ENCODE measurements around the gene NDUFAF3. TPM values are rescaled to one million over a fixed set of nuclear protein-coding genes. Genes with fewer than 3 reads are reported as not detected.

The NDUFAF3 gene
- total and polyA plus RNA-seq, 2 of the 4 experiments (the other 2 are of a cell fraction): 26.5 to 112 TPM

GRCh38 chr3:48996640-48997039 lies 25.3 kb upstream of the NDUFAF3 start:
- no peak overlapping the region for H2AK9ac ChIP-seq (replicated peaks; ENCODE audit: low read depth, low read length, poor library complexity)
- no peak overlapping the region for H2BK120ac ChIP-seq (ENCODE audit: low read depth, low read length)
- no peak overlapping the region for H4K5ac ChIP-seq (ENCODE audit: low read depth, low read length)
- H3K36me3 ChIP-seq (ENCODE audit: control insufficient read depth, insufficient read depth, low read length): peaks cover 6% of the 10 kb centered on the region; the same call in 1 of the 2 replicates
- TF ChIP-seq SMC3 (IDR thresholded peaks at IDR 0.05; ENCODE audit: low read depth, low read length) (no peak), POLR2A (IDR thresholded peaks at IDR 0.05; ENCODE audit: low read depth, low read length) (no peak), CEBPB (IDR thresholded peaks at IDR 0.05; ENCODE audit: low read depth, low read length) (no peak), RCOR1 (IDR thresholded peaks at IDR 0.05; ENCODE audit: insufficient replicate concordance, low read length) (no peak), MXI1 (IDR thresholded peaks at IDR 0.05; ENCODE audit: borderline replicate concordance, low read depth, low read length) (no peak), ELK1 (IDR thresholded peaks at IDR 0.05; ENCODE audit: borderline replicate concordance, low read depth, low read length) (no peak)
- H2BK15ac ChIP-seq (ENCODE audit: low read depth, low read length): no peak overlapping the region; the same call in 2 of the 3 replicates
- H3K9me1 ChIP-seq (ENCODE audit: insufficient read depth, low read length): peaks cover 2% of the 10 kb centered on the region
- dilution Hi-C loops (cut with HindIII; ENCODE audit: low sequenced_read_pairs, unreplicated experiment) (no loop called here), intact Hi-C loops (cut with micrococcal nuclease) (no loop called here), in situ Hi-C loops (cut with MboI; ENCODE audit: low sequenced_read_pairs) (no loop called here)
- no peak overlapping the region for H2BK5ac ChIP-seq (ENCODE audit: low read depth, low read length, poor library complexity, severe bottlenecking)
- no peak for ATAC-seq (ENCODE audit: low read depth)
- DNase-seq: no peak
- H3K4me1 ChIP-seq (ENCODE audit: control insufficient read depth, insufficient read depth, low read length): peaks cover 2% of the 10 kb centered on the region; the same call in 1 of the 2 replicates
- no peak overlapping the region for H2AK5ac ChIP-seq (ENCODE audit: low read depth, low read length)
- no peak overlapping the region for H3K4me3 ChIP-seq (ENCODE audit: insufficient read depth, low read depth, low read length)
- H3K14ac ChIP-seq (replicated peaks; ENCODE audit: low read depth, low read length): no peak overlapping the region
- no peak overlapping the region for H3K9ac ChIP-seq (ENCODE audit: low read depth, low read length)
- H2BK20ac ChIP-seq (ENCODE audit: low read depth, low read length): no peak overlapping the region
- no peaks in the 10 kb centered on the region for H3K27me3 ChIP-seq (ENCODE audit: control insufficient read depth, insufficient read depth, low read length)
- H4K91ac ChIP-seq (ENCODE audit: insufficient read depth, low read depth, low read length): no peak overlapping the region
- H3K56ac ChIP-seq (ENCODE audit: extremely low read depth, insufficient read depth, low read length): no peak overlapping the region
- 80% methylated on average over 2 of the region's 8 CpGs; no CpG with 5 or more reads in 1 of the 2 experiments for WGBS, 2 experiments (ENCODE audit: extremely low coverage in 2 of 2, insufficient read length in 1 of 2)
- no peak overlapping the region for H3K4ac ChIP-seq (ENCODE audit: low read depth, low read length)
- no peak overlapping the region for H4K8ac ChIP-seq (ENCODE audit: low read depth in 2 of 2, low read length in 2 of 2)
- no peaks in the 10 kb centered on the region; the same call in 1 of the 2 replicates for H4K20me1 ChIP-seq (ENCODE audit: insufficient read depth, low read length)
- BruUV-seq (replicated peaks): no TSS peak
- no peak overlapping the region for H3K18ac ChIP-seq (ENCODE audit: low read depth, low read length)
- no peak overlapping the region for H3K27ac ChIP-seq (ENCODE audit: insufficient read depth, low read length)
- no peak overlapping the region for H2AFZ ChIP-seq (replicated peaks; ENCODE audit: low read length, poor library complexity)
- ChIA-PET CTCF (no interaction called here), POLR2A (ENCODE audit: unreplicated experiment) (no interaction called here)
- H3K79me1 ChIP-seq (ENCODE audit: low read depth in 1 of 2, low read length in 2 of 2): peaks cover 38 to 61% of the 10 kb centered on the region in 2 experiments
- no peak overlapping the region for H3K4me2 ChIP-seq (ENCODE audit: low read depth, low read length)
- H3K23ac ChIP-seq (ENCODE audit: low read depth, low read length): no peak overlapping the region
- H3K9me3 ChIP-seq (ENCODE audit: control insufficient read depth, insufficient read depth, low read length): no peaks in the 10 kb centered on the region

Data from IMR-90 (cell line).